Mesenchymal stem cell (in vitro differentiated cells and primary cell): ENCODE measurements around the gene PACRGL.

Experiments
- DNase-seq: peaks from one replicate; pipeline ENCODE4 v3.0.0-alpha.2; 2013
- H2AFZ ChIP-seq: one replicate; pipeline ENCODE4 v1.6.1; 2013; ENCODE audit warnings: low read depth, mild to moderate bottlenecking, control low read depth, inconsistent platforms, low read length, moderate library complexity
- H2AK5ac ChIP-seq: 2 replicates; pipeline ENCODE4 v1.6.1; 2013; ENCODE audit warnings: low read length, moderate library complexity, mild to moderate bottlenecking, inconsistent platforms; ENCODE audit not compliant: severe bottlenecking
- H2BK120ac ChIP-seq: one replicate; pipeline ENCODE4 v1.6.1; 2013; ENCODE audit warnings: low read depth, mild to moderate bottlenecking, inconsistent platforms, low read length, moderate library complexity
- H2BK12ac ChIP-seq, 2 experiments: one replicate each; pipeline ENCODE4 v1.6.1; 2013; ENCODE audit warnings: inconsistent platforms in 2 of 2, low read length in 2 of 2, mild to moderate bottlenecking in 2 of 2, moderate library complexity in 2 of 2, control low read depth in 1 of 2
- H2BK15ac ChIP-seq: one replicate; pipeline ENCODE4 v1.6.1; 2013; ENCODE audit warnings: mild to moderate bottlenecking, low read depth, inconsistent platforms; ENCODE audit not compliant: poor library complexity, severe bottlenecking
- H2BK5ac ChIP-seq: 2 replicates; pipeline ENCODE4 v1.6.1; 2013; ENCODE audit warnings: low read depth, mild to moderate bottlenecking, low read length, control low read depth, inconsistent platforms; ENCODE audit not compliant: poor library complexity, severe bottlenecking
- H3K14ac ChIP-seq, 2 experiments: one replicate each; pipeline ENCODE4 v1.6.1; 2013; ENCODE audit warnings: inconsistent platforms in 2 of 2, low read length in 2 of 2, control low read depth in 1 of 2, mild to moderate bottlenecking in 1 of 2, moderate library complexity in 1 of 2
- H3K18ac ChIP-seq, 2 experiments: one replicate each; pipeline ENCODE4 v1.6.1; 2013; ENCODE audit warnings: inconsistent platforms in 2 of 2, low read length in 2 of 2, control low read depth in 1 of 2, low read depth in 1 of 2, mild to moderate bottlenecking in 1 of 2
- H3K23ac ChIP-seq, 2 experiments: one replicate each; pipeline ENCODE4 v1.6.1; 2013; ENCODE audit warnings: inconsistent platforms in 2 of 2, low read length in 2 of 2, mild to moderate bottlenecking in 2 of 2, moderate library complexity in 2 of 2, control low read depth in 1 of 2
- H3K27ac ChIP-seq: 2 replicates; pipeline ENCODE4 v1.5.1; 2013; ENCODE audit warnings: mild to moderate bottlenecking, moderate library complexity, low read length, control low read depth, inconsistent platforms; ENCODE audit not compliant: poor library complexity, severe bottlenecking
- H3K27me3 ChIP-seq, 2 experiments: 2 replicates each; pipeline versions ENCODE4 v1.6.1 to v1.7.0; 2013; ENCODE audit warnings: low read length in 2 of 2, mild to moderate bottlenecking in 2 of 2, moderate library complexity in 2 of 2, control low read depth in 1 of 2, inconsistent platforms in 1 of 2; ENCODE audit not compliant: control insufficient read depth in 1 of 2, insufficient read depth in 1 of 2
- H3K36me3 ChIP-seq, 2 experiments: 2 replicates each; pipeline versions ENCODE4 v1.6.1 to v1.7.0; 2013; ENCODE audit warnings: low read length in 2 of 2, control low read depth in 1 of 2, inconsistent platforms in 1 of 2, low read depth in 1 of 2, mild to moderate bottlenecking in 1 of 2; ENCODE audit not compliant: insufficient read depth in 2 of 2, control insufficient read depth in 1 of 2
- H3K4ac ChIP-seq, 2 experiments: one replicate each; pipeline ENCODE4 v1.6.1; 2013; ENCODE audit warnings: inconsistent platforms in 2 of 2, low read length in 2 of 2, mild to moderate bottlenecking in 2 of 2, moderate library complexity in 2 of 2, control low read depth in 1 of 2, low read depth in 1 of 2
- H3K4me1 ChIP-seq: 2 replicates; pipeline ENCODE4 v1.6.1; 2013; ENCODE audit warnings: low read depth, low read length, control low read depth; ENCODE audit not compliant: control insufficient read depth, insufficient read depth
- H3K4me2 ChIP-seq: 2 replicates; pipeline ENCODE4 v1.6.1; 2013; ENCODE audit warnings: low read length, mild to moderate bottlenecking, inconsistent platforms; ENCODE audit not compliant: poor library complexity, severe bottlenecking
- H3K4me3 ChIP-seq, 2 experiments: 2 replicates each; pipeline versions ENCODE4 v1.5.1 to v1.7.0; 2013; ENCODE audit warnings: low read length in 2 of 2, mild to moderate bottlenecking in 2 of 2, control low read depth in 1 of 2, low read depth in 1 of 2; ENCODE audit not compliant: insufficient read depth in 1 of 2
- H3K79me1 ChIP-seq: replicated peaks from 2 replicates; pipeline ENCODE4 v1.6.1; 2013; ENCODE audit warnings: mild to moderate bottlenecking, control low read depth, low read length, inconsistent platforms; ENCODE audit not compliant: poor library complexity, severe bottlenecking
- H3K9ac ChIP-seq: 2 replicates; pipeline ENCODE4 v1.7.0; 2013; ENCODE audit warnings: mild to moderate bottlenecking, low read length, moderate library complexity
- H3K9me3 ChIP-seq: 2 replicates; pipeline ENCODE4 v1.7.0; 2013; ENCODE audit warnings: mild to moderate bottlenecking, low read length; ENCODE audit not compliant: control insufficient read depth
- H4K8ac ChIP-seq: one replicate; pipeline ENCODE4 v1.6.1; 2013; ENCODE audit warnings: inconsistent platforms, mild to moderate bottlenecking, low read length, moderate library complexity
- H4K91ac ChIP-seq: one replicate; pipeline ENCODE4 v1.6.1; 2013; ENCODE audit warnings: mild to moderate bottlenecking, low read length, inconsistent platforms
- WGBS: methylation state at CpG from one replicate; pipeline ENCODE4 v1.1.7; 2013; ENCODE audit warnings: mixed read lengths; 5-methylcytosine and 5-hydroxymethylcytosine counted together

PACRGL gene

GRCh38 chr4:20723019-20723418, 22.8 kb downstream of the PACRGL start:
- no peak overlapping the region for H4K91ac ChIP-seq

GRCh38 chr4:20723463-20723862, 23.2 kb downstream of the PACRGL start:
- H2AFZ ChIP-seq = no peak overlapping the region
- H3K4me2 ChIP-seq = no peak overlapping the region
- H4K8ac ChIP-seq = no peak overlapping the region
- peaks cover 14 to 75% of the 10 kb centered on the region in 2 experiments for H3K36me3 ChIP-seq
- no peak overlapping the region for H3K9ac ChIP-seq
- H3K4me1 ChIP-seq = no peaks in the 10 kb centered on the region
- no peak overlapping the region for H4K91ac ChIP-seq
- no peaks in the 10 kb centered on the region for H3K27me3 ChIP-seq
- no peak overlapping the region for H2BK120ac ChIP-seq
- WGBS = 73% methylated on average over 1 of the region's 3 CpGs
- H2BK15ac ChIP-seq = no peak overlapping the region
- no peak for DNase-seq
- H3K14ac ChIP-seq = no peak overlapping the region
- H3K23ac ChIP-seq = no peak overlapping the region
- no peak overlapping the region for H3K27ac ChIP-seq
- H2BK5ac ChIP-seq = no peak overlapping the region
- no peak overlapping the region for H2BK12ac ChIP-seq
- H3K4me3 ChIP-seq = no peak overlapping the region
- no peak overlapping the region for H2AK5ac ChIP-seq
- no peak overlapping the region for H3K4ac ChIP-seq
- H3K79me1 ChIP-seq = peaks cover 8% of the 10 kb centered on the region
- peaks cover 14% of the 10 kb centered on the region for H3K9me3 ChIP-seq
- no peak overlapping the region for H3K18ac ChIP-seq

More at GRCh38 chr4:20723019-20723418, 22.8 kb downstream of the PACRGL start:
- Histone ChIP-seq H2BK12ac (no peak overlapping the region), H3K9me3 (peaks cover 14% of the 10 kb centered on the region), H3K27ac (no peak overlapping the region), H3K14ac (no peak overlapping the region), H3K36me3 (peaks cover 14 to 70% of the 10 kb centered on the region in 2 experiments), H2AK5ac (no peak overlapping the region), H3K9ac (no peak overlapping the region), H2BK5ac (no peak overlapping the region), H3K4me2 (no peak overlapping the region), H3K18ac (no peak overlapping the region), H3K4me3 (no peak overlapping the region), H2BK120ac (no peak overlapping the region), H2BK15ac (no peak overlapping the region), H3K27me3 (no peaks in the 10 kb centered on the region), H3K4ac (no peak overlapping the region), H3K4me1 (no peaks in the 10 kb centered on the region), H4K8ac (no peak overlapping the region), H3K23ac (no peak overlapping the region), H3K79me1 (peaks cover 8% of the 10 kb centered on the region), H2AFZ (no peak overlapping the region)
- no peak for DNase-seq
- WGBS = 64% methylated on average over 3 of the region's 3 CpGs

- no peak overlapping the region for H2BK15ac ChIP-seq
- WGBS = 95% methylated on average over 6 of the region's 6 CpGs
Observed at GRCh38 chr4:20724915-20725314, 24.7 kb downstream of the PACRGL start.

GRCh38 chr4:20735931-20736330, 35.7 kb downstream of the PACRGL start:
- H3K36me3 ChIP-seq = peaks cover 24 to 62% of the 10 kb centered on the region in 2 experiments
- no peak overlapping the region for H2AFZ ChIP-seq
- H3K27me3 ChIP-seq = no peaks in the 10 kb centered on the region
- H2BK15ac ChIP-seq = no peak overlapping the region
- no peak overlapping the region for H2BK120ac ChIP-seq
- no peak overlapping the region for H4K8ac ChIP-seq
- H3K79me1 ChIP-seq = peaks cover 6% of the 10 kb centered on the region
- H3K14ac ChIP-seq = no peak overlapping the region
- no peak overlapping the region for H2BK5ac ChIP-seq
- no CpG with 5 or more reads among the region's 1 CpG for WGBS
- no peak for DNase-seq
- no peak overlapping the region for H2AK5ac ChIP-seq
- no peak overlapping the region for H3K18ac ChIP-seq
- no peak overlapping the region for H4K91ac ChIP-seq
- H3K4me1 ChIP-seq = no peaks in the 10 kb centered on the region
- no peak overlapping the region for H3K4me3 ChIP-seq
- no peak overlapping the region for H2BK12ac ChIP-seq
- no peak overlapping the region for H3K9ac ChIP-seq
- no peak overlapping the region for H3K4ac ChIP-seq
- no peak overlapping the region for H3K27ac ChIP-seq
- H3K9me3 ChIP-seq = peaks cover 37% of the 10 kb centered on the region
- H3K23ac ChIP-seq = no peak overlapping the region
- H3K4me2 ChIP-seq = no peak overlapping the region

More at GRCh38 chr4:20724915-20725314, 24.7 kb downstream of the PACRGL start:
- DNase-seq = no peak
- Histone ChIP-seq H3K9ac (no peak overlapping the region), H2BK5ac (no peak overlapping the region), H3K18ac (no peak overlapping the region), H4K91ac (no peak overlapping the region), H2AK5ac (no peak overlapping the region), H3K4me1 (no peaks in the 10 kb centered on the region), H3K23ac (no peak overlapping the region), H3K79me1 (peaks cover 8% of the 10 kb centered on the region), H2BK12ac (no peak overlapping the region), H3K27ac (no peak overlapping the region), H3K14ac (no peak overlapping the region), H3K36me3 (peaks cover 14 to 87% of the 10 kb centered on the region in 2 experiments), H3K9me3 (peaks cover 14% of the 10 kb centered on the region), H3K4me2 (no peak overlapping the region), H4K8ac (no peak overlapping the region), H2AFZ (no peak overlapping the region), H3K4me3 (no peak overlapping the region), H2BK120ac (no peak overlapping the region), H3K4ac (no peak overlapping the region), H3K27me3 (no peaks in the 10 kb centered on the region)
